ENCODE results near the gene GPC6. TPM values are rescaled to one million over a fixed set of nuclear protein-coding genes. Genes with fewer than 3 reads are reported as not detected.

Gene GPC6
- total RNA-seq, 1 donor from 2014 or later, result 42.9 TPM

- Mint-ChIP-seq H3K4me1 (peaks cover 20% of the 10 kb centered on the region), H3K4me3 (no peak overlapping the region), H3K27ac (no peak overlapping the region), H3K36me3 (no peaks in the 10 kb centered on the region), H3K27me3 (ENCODE audit: insufficient read depth, low read depth) (no peaks in the 10 kb centered on the region), H3K9me3 (no peaks in the 10 kb centered on the region)
- Histone ChIP-seq H3K4me2 (no peak overlapping the region), H3F3A (ENCODE audit: low read depth) (peaks cover 31% of the 10 kb centered on the region), H3K27me3 (no peaks in the 10 kb centered on the region), H2AFZ (replicated peaks) (no peak overlapping the region), H3K4me1 (peaks cover 54% of the 10 kb centered on the region), H3K9ac (no peak overlapping the region), H3K4me3 (no peak overlapping the region), H4K20me1 (ENCODE audit: low read depth) (no peaks in the 10 kb centered on the region), H3K36me3 (no peaks in the 10 kb centered on the region), H3K27ac (no peak overlapping the region), H3K9me3 (ENCODE audit: low read depth) (no peaks in the 10 kb centered on the region), H3K79me2 (ENCODE audit: low read depth) (no peaks in the 10 kb centered on the region)
- DNase-seq (ENCODE audit: low spot score), result no peak
- no peak for TF ChIP-seq EZH2 (IDR thresholded peaks at IDR 0.05)
Observed at GRCh38 chr13:93806861-93807260, 580.3 kb downstream of the GPC6 start.

GRCh38 chr13:93810264-93810663 lies 583.7 kb downstream of the GPC6 start:
- Mint-ChIP-seq H3K9me3 (no peaks in the 10 kb centered on the region), H3K4me1 (peaks cover 23% of the 10 kb centered on the region)
- TF ChIP-seq EZH2 (IDR thresholded peaks at IDR 0.05), result no peak
- no peak for TF ChIP-seq CTCF (IDR thresholded peaks at IDR 0.05)
- TF ChIP-seq EZH2phosphoT487 (IDR thresholded peaks at IDR 0.05), result no peak

GRCh38 chr13:93811071-93811737 lies 584.6 kb downstream of the GPC6 start:
- Histone ChIP-seq H3K9ac (no peak overlapping the region), H4K20me1 (ENCODE audit: low read depth) (no peaks in the 10 kb centered on the region), H3K79me2 (ENCODE audit: low read depth) (no peaks in the 10 kb centered on the region), H3K27ac (no peak overlapping the region), H2AFZ (replicated peaks) (no peak overlapping the region), H3F3A (ENCODE audit: low read depth) (peaks cover 19% of the 10 kb centered on the region), H3K4me3 (no peak overlapping the region), H3K27me3 (no peaks in the 10 kb centered on the region), H3K4me1 (peaks cover 36% of the 10 kb centered on the region), H3K4me2 (no peak overlapping the region), H3K9me3 (ENCODE audit: low read depth) (no peaks in the 10 kb centered on the region), H3K36me3 (no peaks in the 10 kb centered on the region)
- no peaks in the 10 kb centered on the region for H3K27me3 Mint-ChIP-seq (ENCODE audit: insufficient read depth, low read depth)
- no peaks in the 10 kb centered on the region for H3K9me3 Mint-ChIP-seq
- no peak for DNase-seq (ENCODE audit: low spot score)
- H3K4me1 Mint-ChIP-seq, result peaks cover 19% of the 10 kb centered on the region
- TF ChIP-seq EZH2phosphoT487 (IDR thresholded peaks at IDR 0.05) (no peak), EZH2 (IDR thresholded peaks at IDR 0.05) (no peak), CTCF (IDR thresholded peaks at IDR 0.05) (no peak)
- no peak overlapping the region for H3K4me3 Mint-ChIP-seq
- no peak overlapping the region for H3K27ac Mint-ChIP-seq
- H3K36me3 Mint-ChIP-seq, result no peaks in the 10 kb centered on the region

More at GRCh38 chr13:93810264-93810663, 583.7 kb downstream of the GPC6 start:
- H4K20me1 ChIP-seq (ENCODE audit: low read depth), result no peaks in the 10 kb centered on the region
- no peaks in the 10 kb centered on the region for H3K9me3 ChIP-seq (ENCODE audit: low read depth)
- no peaks in the 10 kb centered on the region for H3K36me3 ChIP-seq
- peaks cover 46% of the 10 kb centered on the region for H3K4me1 ChIP-seq
- H3K9ac ChIP-seq, result no peak overlapping the region
- H3K27me3 ChIP-seq, result no peaks in the 10 kb centered on the region
- Mint-ChIP-seq H3K36me3 (no peaks in the 10 kb centered on the region), H3K27me3 (ENCODE audit: insufficient read depth, low read depth) (no peaks in the 10 kb centered on the region), H3K4me3 (no peak overlapping the region), H3K27ac (no peak overlapping the region)
- peak overlapping the region; percentile 51 for H3K4me2 ChIP-seq
- peaks cover 29% of the 10 kb centered on the region for H3F3A ChIP-seq (ENCODE audit: low read depth)
- H2AFZ ChIP-seq (replicated peaks), result no peak overlapping the region
- no peak overlapping the region for H3K27ac ChIP-seq
- no peak for DNase-seq (ENCODE audit: low spot score)
- H3K4me3 ChIP-seq, result no peak overlapping the region
- no peaks in the 10 kb centered on the region for H3K79me2 ChIP-seq (ENCODE audit: low read depth)

- no peak overlapping the region for H3K27ac ChIP-seq
- no peak overlapping the region for H3K4me2 ChIP-seq
- peaks cover 36% of the 10 kb centered on the region for H3K4me1 ChIP-seq
- H3F3A ChIP-seq (ENCODE audit: low read depth), result peaks cover 14% of the 10 kb centered on the region
- no peak overlapping the region for H2AFZ ChIP-seq (replicated peaks)
- TF ChIP-seq EZH2phosphoT487 (IDR thresholded peaks at IDR 0.05), result no peak
- no peak for TF ChIP-seq CTCF (IDR thresholded peaks at IDR 0.05)
- no peak for TF ChIP-seq EZH2 (IDR thresholded peaks at IDR 0.05)
- H3K79me2 ChIP-seq (ENCODE audit: low read depth), result no peaks in the 10 kb centered on the region
- H3K36me3 ChIP-seq, result no peaks in the 10 kb centered on the region
- Mint-ChIP-seq H3K27ac (no peak overlapping the region), H3K4me1 (peaks cover 19% of the 10 kb centered on the region), H3K9me3 (no peaks in the 10 kb centered on the region), H3K36me3 (no peaks in the 10 kb centered on the region), H3K4me3 (no peak overlapping the region), H3K27me3 (ENCODE audit: insufficient read depth, low read depth) (no peaks in the 10 kb centered on the region)
- no peak overlapping the region for H3K4me3 ChIP-seq
- H3K9ac ChIP-seq, result no peak overlapping the region
- H4K20me1 ChIP-seq (ENCODE audit: low read depth), result no peaks in the 10 kb centered on the region
- no peaks in the 10 kb centered on the region for H3K9me3 ChIP-seq (ENCODE audit: low read depth)
- no peaks in the 10 kb centered on the region for H3K27me3 ChIP-seq
- no peak for DNase-seq (ENCODE audit: low spot score)
Observed at GRCh38 chr13:93811738-93812112, 585.1 kb downstream of the GPC6 start.

Measured in neural progenitor cell (in vitro differentiated cells).